ENCODE measurements around the gene AFAP1L1.

Gene AFAP1L1

DNA sequence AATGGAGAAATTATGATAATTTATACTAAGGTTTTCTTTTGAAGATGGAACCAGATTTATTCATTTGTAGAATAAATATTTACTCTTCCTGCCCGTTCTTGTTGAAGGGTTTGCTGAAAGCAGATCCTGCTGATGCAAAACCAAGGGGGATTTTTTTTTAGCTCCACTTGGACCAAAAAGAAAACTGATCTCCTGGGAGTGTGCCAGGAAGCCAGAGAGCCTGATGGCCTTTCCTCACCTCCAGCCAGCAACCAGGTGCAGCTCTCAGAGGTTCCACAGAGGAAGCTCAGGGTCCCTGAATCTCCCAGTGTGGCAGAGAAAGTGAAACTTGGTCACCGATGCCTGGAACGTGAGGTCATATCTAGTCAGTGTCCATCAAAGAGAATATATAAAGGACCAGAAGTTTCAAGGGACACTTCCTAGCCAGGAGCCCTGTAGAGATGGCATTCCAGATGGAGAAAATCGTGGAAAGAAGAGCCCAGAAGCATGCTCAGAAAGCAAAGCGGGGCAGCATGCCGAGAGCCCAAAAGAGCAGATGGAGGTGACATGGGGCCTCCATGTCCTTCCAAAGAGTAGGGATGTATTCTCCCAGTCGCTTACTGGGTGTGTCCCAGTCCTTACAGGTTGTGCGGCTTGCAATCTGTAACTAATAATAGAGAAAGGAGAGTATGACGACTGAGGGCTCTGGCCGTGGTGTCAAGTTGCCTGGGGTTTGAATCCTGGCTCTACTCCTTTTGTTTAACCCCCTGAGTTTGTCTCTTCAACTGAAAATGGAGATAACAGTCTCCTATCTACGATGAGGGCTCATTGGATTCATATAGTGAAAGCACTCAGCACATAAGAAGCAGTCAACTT is 12.2 kb downstream of the AFAP1L1 start:
- no peak overlapping the region for H3K4me3 ChIP-seq (ENCODE audit: low read depth, low read length)
- DNase-seq (ENCODE audit: low read depth): no peak
- TF ChIP-seq, protein P1, sequence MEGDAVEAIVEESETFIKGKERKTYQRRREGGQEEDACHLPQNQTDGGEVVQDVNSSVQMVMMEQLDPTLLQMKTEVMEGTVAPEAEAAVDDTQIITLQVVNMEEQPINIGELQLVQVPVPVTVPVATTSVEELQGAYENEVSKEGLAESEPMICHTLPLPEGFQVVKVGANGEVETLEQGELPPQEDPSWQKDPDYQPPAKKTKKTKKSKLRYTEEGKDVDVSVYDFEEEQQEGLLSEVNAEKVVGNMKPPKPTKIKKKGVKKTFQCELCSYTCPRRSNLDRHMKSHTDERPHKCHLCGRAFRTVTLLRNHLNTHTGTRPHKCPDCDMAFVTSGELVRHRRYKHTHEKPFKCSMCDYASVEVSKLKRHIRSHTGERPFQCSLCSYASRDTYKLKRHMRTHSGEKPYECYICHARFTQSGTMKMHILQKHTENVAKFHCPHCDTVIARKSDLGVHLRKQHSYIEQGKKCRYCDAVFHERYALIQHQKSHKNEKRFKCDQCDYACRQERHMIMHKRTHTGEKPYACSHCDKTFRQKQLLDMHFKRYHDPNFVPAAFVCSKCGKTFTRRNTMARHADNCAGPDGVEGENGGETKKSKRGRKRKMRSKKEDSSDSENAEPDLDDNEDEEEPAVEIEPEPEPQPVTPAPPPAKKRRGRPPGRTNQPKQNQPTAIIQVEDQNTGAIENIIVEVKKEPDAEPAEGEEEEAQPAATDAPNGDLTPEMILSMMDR (IDR thresholded peaks at IDR 0.05; ENCODE audit: insufficient read depth, low read depth, low read length, missing control alignments): no peak

DNA sequence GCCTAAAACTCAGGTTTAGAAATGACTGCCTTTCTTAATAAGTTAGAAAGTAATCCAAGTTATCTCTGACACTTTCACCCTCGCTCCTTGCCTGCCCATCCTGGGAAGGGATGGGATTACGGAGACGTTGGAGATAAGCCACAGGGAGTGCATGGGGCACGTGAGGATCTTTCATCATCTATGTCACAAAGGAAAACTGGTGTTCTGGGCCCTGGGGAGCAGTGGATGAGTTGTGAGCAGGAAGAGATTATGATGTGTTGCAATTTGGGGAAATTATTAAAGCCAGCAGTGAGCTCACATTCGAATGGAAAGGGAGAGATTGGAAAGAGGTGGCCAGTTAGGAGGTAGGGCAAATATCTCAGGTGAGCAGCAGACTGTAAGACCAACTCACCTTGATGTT is 12.8 kb downstream of the AFAP1L1 start:
- no peak overlapping the region for H3K4me3 ChIP-seq (ENCODE audit: low read depth, low read length)
- DNase-seq (ENCODE audit: low read depth): no peak
- TF ChIP-seq, protein P1 (IDR thresholded peaks at IDR 0.05; ENCODE audit: insufficient read depth, low read depth, low read length, missing control alignments): no peak

DNA sequence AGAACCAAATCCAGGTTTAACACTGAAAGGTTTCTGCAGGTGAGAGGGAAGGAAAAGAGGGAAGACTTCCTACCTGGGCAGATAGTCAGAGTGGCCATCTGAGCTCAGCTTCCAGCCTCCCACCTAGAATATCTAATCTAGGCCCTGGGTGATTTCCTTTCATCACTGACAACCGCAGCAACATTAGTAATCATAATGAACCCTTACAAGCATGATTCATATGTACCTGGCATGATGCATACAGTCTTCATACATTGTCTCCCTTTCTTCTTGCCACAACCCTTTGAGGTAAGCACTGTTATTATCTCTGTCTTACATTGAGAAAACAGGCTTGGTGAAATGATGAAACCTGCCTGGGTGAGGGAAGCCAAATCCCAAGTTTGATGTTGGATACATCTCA is 13.5 kb downstream of the AFAP1L1 start:
- TF ChIP-seq, protein P1 (IDR thresholded peaks at IDR 0.05; ENCODE audit: insufficient read depth, low read depth, low read length, missing control alignments): no peak
- DNase-seq (ENCODE audit: low read depth): no peak
- H3K4me3 ChIP-seq (ENCODE audit: low read depth, low read length): no peak overlapping the region

DNA sequence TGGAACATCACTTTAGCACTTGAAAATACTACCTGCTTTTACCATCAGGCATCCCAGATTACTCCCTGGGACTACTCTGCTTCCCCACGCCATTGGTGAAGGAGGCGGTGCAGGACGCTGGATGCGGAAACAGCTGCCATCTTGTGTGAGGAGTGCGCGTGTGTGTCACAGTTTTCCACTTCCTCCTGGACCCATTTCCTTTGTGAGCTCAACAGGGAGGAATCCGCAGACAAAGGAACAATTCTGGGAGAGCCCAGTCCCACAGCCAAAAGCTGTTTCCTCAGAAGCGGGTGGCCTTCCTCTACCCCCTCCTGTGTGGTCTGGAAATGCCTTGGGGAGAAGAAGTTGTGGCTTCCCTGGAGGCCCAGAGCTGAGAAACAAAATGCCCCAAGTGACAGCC is 16.8 kb downstream of the AFAP1L1 start:
- DNase-seq (ENCODE audit: low read depth): no peak
- no peak overlapping the region for H3K4me3 ChIP-seq (ENCODE audit: low read depth, low read length)
- TF ChIP-seq, protein P1 (IDR thresholded peaks at IDR 0.05; ENCODE audit: insufficient read depth, low read depth, low read length, missing control alignments): no peak

DNA sequence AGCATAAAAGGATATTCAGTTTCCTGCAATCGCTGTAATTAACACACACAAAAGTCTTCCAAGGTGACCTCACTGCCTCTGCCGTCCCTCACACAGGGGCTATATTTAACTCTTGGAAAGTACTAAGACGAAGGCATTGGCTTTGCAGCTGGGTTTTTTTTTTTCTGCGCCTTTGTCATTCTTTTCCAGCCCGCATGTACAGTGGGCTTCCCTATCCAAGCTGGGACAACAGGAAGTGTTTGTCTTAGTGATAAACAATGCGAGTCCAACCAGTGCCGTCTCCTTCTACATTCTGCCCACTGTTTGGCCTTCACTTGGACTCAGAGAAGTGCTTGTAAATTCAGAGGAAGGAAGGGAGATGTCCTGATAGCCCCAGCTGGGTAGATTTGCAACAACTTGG is 17.6 kb downstream of the AFAP1L1 start:
- no peak for DNase-seq (ENCODE audit: low read depth)
- no peak overlapping the region for H3K4me3 ChIP-seq (ENCODE audit: low read depth, low read length)
- TF ChIP-seq, protein P1 (IDR thresholded peaks at IDR 0.05; ENCODE audit: insufficient read depth, low read depth, low read length, missing control alignments): no peak

DNA sequence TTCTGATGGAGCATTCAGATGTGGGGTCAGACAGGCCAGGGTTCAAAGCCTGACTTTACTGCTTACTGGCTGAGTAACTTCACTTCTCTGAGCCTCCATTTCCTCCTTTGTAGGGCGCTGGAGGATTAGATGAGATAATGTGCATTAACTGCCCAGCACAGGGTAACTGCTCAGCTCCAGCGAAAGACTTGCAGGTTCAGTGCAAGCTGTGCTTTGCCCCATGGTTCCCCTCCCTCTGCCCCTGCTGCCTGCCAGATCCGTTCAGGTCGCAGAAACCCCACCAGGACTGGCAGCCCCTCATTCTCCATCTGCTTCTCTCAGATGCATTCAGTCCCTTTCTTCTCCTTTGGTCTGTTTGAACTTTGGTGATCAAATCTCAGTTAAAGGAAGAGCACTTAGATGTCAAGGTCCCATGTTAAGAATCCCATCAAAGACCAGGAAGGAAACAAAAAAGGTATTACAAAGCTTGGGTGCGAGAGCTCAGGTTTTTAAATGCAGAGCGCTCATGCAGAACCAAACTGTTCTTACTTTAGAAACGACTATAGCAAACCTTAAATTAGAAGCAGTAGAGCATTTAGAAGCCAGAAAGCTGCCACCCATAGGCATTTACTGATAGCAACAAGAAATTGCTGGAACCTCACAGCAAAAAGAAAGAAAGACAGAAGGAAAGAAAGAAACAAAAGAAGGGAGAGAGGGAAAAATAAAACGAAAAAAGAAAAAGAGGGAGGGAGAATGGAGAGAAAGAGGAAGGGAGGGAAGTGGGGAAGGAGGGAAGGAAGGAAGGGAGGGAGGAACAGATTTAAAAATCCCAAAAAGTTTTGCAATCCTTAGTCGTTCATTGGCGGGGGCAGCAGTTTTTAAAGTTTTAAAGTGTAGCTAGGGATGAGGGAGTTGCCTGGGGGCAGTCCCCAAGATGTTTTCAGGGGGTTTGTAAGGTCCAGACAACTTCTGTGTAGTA is 23.5 kb downstream of the AFAP1L1 start:
- TF ChIP-seq, protein P1 (IDR thresholded peaks at IDR 0.05; ENCODE audit: insufficient read depth, low read depth, low read length, missing control alignments): no peak
- no peak for DNase-seq (ENCODE audit: low read depth)
- H3K4me3 ChIP-seq (ENCODE audit: low read depth, low read length): no peak overlapping the region
